ENCODE data around the gene DNASE2.
A peak's percentile ranks its signal among the peaks of the same experiment; 100 is the strongest.
"Not testable (repeated sequence)": the region's sequence is repeated elsewhere in the genome, so short reads cannot be mapped to it uniquely, and the experiment has no call there.

DNASE2 gene, protein sequence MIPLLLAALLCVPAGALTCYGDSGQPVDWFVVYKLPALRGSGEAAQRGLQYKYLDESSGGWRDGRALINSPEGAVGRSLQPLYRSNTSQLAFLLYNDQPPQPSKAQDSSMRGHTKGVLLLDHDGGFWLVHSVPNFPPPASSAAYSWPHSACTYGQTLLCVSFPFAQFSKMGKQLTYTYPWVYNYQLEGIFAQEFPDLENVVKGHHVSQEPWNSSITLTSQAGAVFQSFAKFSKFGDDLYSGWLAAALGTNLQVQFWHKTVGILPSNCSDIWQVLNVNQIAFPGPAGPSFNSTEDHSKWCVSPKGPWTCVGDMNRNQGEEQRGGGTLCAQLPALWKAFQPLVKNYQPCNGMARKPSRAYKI

DNA sequence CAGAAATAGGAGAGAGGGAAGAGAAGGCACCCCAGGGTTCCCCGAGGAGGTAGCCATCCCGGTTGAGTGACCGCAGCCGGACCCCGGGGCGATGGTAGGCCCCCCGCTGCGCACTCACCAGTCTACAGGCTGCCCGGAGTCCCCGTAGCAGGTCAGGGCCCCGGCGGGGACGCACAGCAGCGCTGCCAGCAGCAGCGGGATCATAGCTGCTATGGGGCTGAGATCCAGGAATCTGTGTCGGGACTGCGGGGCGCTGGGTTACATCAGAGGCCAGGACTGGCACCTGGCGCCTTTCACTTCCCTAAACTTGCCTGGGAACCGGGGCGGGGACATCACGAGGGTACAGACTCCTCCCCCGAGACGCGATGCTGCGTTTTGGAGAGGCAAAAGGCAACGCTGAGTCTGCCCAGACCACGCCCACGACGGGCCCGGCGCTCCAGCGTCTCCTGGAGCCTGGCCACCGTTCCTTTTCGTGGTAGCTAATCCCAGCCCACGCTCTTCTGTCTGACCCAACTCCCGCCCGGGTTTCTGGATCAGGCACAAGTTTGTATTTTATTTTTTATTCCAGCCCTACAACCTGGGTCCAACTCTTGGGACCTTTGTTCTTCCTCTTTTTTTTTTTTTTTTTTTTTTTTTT lies at the start of gene DNASE2:
DNASE2 (minus strand) TSS at position 278 of the 637 bp plus-strand sequence; CDS start at position 204, 74 bp downstream.
- DNase-seq: peak; percentile 96

DNA sequence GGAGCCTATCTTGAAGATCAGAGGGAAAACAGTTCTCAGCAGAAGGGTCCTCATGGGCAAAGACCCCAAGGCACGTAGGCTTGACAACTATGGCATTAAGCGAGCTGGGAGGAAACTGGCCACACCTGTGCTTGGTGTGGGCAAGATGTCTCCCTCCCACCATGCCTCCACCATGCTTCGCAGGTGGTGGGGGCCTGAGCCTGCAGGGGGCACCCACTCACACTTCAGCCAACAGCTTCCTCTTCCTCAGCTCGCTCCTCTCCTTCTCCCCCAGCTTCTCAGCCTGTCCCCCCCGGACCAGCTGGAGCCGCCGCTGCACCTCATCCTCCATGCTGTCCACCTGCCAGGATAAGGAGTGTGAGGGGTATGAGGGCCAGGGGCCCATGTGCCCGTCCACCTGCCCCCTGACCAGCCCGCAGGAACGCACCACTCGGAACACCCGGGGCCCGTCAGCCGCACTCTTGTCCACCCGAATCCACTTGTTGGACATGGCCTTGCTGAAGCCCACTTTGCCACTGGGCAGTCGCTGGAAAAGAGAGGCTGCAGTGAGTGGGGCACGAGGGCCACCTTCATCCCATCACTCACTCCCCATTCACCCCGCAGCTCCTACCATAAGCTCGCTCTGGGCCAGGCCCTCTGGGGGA lies 48.9 kb upstream of the DNASE2 start:
- DNase-seq: no peak

- no peak for DNase-seq
Measured at GRCh38 chr19:12924621-12925310, 43.5 kb upstream of the DNASE2 start.

DNA sequence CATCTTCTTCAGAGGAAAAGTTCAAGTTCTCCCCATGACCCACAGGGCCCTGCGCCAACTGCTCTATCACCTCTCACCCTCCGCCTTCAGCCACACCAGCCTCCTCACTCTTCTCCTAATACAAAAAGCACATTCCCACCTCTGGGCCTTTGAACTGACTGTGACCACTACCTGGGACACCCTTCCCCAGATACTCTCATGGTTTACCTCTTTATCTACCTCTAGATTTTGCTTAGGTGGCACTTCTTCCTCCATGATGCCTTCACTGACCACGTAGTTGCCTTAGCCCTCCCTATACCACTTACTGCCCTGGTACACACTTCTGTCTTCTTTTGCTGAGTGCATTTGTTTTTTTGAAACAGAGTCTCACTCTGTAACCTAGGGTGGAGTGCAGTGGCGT lies 41.7 kb upstream of the DNASE2 start:
- no peak for DNase-seq

GRCh38 chr19:12921047-12921446 lies 39.8 kb upstream of the DNASE2 start:
- DNase-seq: no peak

GRCh38 chr19:12918253-12918652 lies 37.0 kb upstream of the DNASE2 start:
- no peak for DNase-seq

- not testable (repeated sequence) for DNase-seq
Measured at GRCh38 chr19:12915860-12916259, 34.6 kb upstream of the DNASE2 start.

DNA sequence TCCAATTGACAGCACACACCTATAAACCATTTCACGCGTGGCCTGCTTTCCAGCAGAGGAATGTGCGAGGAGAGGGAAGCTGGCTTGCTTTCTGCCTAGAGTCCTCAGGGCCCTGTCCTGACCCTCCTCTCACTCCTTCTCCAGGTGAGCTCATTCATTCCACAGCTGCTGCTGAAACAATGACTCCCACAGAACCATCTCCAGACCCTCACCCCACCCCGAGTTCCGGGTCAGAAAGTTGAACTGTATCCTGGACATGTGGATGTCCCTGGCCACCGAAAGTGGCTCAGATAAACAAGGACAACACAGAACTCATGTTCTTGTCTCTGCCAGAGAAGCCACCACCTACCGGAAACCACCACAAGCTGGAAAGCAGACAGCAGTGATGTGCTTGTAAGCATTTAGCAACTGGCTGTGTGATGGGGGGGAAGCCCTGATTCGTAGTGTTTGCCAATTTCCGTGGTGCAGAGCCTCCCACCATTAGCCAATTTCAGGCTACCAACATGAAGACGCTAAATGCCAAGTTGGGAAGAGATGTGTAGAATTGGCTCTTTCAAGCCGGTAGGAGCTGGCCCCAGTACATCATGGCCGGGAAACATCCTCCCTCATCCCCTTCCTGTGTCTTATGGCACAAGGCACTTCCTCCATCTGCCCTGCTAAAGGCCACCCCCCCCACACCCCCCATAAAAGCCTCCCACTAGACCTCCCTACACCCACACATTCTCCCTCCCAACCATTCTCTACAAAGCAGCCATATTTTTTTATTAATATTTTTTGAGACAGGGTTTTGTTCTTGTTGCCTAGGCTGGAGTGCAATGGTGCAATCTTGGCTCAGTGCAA lies 32.8 kb upstream of the DNASE2 start:
- DNase-seq: peak; percentile 75

DNA sequence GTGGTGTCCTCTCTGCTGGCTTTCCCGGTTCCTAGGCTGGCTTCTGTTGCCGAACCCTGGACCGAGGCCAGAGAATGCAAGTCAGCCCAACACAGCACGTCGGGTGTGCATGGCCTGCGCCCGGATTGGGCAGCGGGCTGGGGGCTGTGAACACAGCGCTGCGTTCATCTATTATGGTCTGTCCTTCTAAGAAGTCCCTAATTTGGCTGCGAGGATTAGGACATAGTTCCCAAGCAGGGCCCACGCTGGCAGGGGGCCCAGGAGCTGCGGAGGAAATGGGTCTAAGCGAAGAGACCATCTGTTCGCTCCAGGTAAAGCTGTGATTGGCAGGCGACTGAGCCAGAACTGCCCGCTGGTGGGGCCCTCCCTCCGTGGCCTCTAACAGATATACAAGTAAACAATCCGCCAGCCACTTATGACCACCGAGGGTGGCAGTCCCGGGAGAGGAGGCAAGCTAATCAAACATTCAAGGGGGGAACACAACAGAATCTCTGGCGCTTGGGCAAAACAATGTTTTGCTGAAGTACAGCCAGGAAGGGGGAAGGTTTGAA lies 31.8 kb upstream of the DNASE2 start:
- no peak for DNase-seq

- no peak for DNase-seq
Measured at GRCh38 chr19:12912571-12912970, 31.3 kb upstream of the DNASE2 start.

- no peak for DNase-seq
Measured at GRCh38 chr19:12907166-12907565, 25.9 kb upstream of the DNASE2 start.

DNA sequence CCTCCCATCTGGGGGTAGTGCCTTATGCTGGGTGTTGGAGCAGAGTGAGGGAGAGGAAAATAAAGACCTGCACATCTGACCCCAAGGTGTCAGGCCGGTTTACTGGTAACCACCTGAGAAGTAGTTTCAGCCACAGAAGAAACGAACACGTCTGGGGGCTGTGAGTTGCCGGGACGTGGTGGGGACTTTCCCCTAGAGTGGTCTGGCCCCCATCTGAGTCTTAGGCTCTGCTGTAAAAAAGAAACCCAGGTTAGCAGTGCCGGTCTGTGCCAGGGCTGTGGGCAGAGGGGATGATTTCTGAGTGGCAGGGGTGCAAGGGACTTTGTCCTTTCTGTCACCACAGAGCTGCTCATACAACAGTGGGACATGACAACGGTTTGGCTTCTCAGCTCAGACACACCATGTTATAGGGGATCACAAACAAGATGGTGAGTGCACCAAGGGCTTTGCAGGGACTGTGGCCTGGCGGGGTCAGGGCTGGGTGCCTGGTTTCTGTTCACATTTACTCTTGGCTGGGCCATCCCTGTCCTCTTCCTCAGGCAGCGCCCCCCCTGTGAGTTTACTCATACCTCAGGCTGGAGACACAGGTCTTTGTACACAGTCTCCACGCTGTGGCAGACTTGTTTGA lies 18.8 kb upstream of the DNASE2 start:
- no peak for DNase-seq

- no peak for DNase-seq
Measured at GRCh38 chr19:12896460-12896859, 15.2 kb upstream of the DNASE2 start.

GRCh38 chr19:12893582-12893981 lies 12.3 kb upstream of the DNASE2 start:
- no peak for DNase-seq

DNA sequence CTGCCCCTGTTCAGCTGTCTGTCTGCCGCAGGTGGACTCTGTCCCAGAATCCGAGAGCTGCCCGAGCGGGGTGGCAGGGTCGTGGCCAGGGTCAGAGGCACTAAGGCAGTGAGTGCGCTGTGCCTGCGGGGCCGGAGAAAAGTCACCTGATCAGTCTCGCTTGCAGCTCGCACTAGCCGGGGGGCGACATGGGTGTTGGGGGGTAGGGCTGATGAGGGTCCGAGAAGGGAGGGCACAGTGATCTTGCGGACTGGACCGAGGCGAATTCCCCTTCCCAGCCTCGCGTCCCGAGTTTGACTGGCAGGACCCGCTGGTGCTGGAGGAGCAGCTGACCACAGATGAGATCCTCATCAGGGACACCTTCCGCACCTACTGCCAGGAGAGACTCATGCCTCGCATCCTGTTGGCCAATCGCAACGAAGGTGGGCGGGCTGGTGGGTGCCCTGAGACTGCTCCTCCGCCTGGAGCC lies 10.3 kb upstream of the DNASE2 start:
- DNase-seq: no peak

- DNase-seq: peak; percentile 96
Measured at GRCh38 chr19:12890787-12891552, 9.7 kb upstream of the DNASE2 start, which contains the start of gene GCDH. Gene GCDH (plus strand): TSS chr19:12891160. CDS start chr19:12891305, 145 bp downstream.

GRCh38 chr19:12890299-12890786 lies 9.1 kb upstream of the DNASE2 start:
- not testable (repeated sequence) for DNase-seq

DNA sequence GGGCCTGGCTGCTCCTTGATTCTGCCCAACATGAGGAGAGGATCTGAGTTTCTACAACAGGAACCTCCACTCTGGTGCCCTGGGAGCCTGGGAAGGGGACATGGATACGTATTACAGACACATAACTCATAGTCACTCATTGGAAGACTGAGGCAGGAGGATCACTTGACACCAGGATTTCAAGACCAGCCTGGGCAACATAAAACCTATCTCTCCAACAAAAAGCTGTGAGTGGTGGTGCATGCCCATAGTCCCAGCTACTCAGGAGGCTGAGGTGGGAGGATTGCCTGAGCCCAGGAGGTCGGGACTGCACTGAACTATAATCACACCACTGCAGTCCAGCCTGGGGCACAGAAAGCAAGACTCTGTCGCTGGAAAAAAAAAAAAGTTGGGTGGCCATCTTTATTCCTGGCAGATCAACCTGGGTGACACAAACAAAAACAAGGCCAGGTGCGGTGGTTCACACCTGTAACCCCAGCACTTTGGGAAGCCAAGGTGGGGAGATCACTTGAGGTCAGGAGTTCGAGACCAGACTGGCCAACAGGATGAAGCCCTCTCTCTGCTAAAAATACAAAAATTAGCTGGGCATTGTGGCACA lies 6.9 kb upstream of the DNASE2 start:
- DNase-seq: no peak

DNA sequence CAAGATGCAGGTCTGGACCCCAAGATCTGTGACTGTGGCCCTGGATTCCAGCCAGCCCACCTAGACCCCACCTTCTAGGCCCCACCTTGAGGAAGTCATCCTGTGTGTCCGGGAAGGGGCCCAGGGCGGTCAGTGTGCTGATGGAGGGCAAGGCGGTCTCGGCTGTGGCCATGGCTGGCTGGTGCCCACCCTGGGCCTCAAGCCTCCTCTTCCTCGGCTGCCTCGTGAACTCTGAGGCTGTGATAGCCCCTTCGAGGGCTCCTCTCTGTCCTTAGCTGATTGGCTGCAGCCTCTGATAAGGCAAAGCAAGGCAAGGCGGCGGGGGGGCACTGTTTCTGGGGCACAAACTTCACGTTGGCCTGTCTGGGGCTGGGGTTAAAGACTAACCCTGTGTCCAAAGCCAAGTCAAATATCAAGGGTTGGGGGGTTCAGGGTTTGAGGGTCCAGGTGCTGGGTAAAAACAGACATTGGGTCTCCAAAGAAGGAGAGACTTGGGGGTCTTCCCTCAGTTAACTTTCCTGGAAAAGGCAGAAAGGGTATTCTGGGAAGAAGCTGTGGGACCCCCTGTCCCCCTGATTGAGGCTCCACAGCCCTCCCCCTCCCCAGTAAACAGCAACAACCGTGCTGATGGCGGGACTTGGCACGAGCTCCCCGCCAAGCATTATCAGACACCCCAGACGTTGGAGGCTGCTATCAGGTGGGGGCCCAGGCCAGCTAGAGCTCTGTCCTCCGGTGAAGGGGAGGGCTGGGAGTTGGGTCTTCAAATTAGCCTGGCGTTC lies 5.9 kb upstream of the DNASE2 start, which contains the start of gene KLF1:
KLF1 (minus strand) TSS at position 233 of the 779 bp plus-strand sequence; CDS start at position 172, 61 bp downstream.
- DNase-seq: no peak

All from CD4-positive, alpha-beta T cell treated with Interleukin-17A for 4 hours (primary cell).